Measurements from ENCODE around the gene TRAPPC2L.
A peak's percentile ranks its signal among the peaks of the same experiment; 100 is the strongest.

TRAPPC2L gene

GRCh38 chr16:88838566-88838965, 18.4 kb upstream of the TRAPPC2L start:
- no peak for TF ChIP-seq REST (IDR thresholded peaks at IDR 0.05; ENCODE audit: insufficient replicate concordance, low read depth)
- TF ChIP-seq CTCF (IDR thresholded peaks at IDR 0.05; ENCODE audit: insufficient read depth, low read length): no peak
- TF ChIP-seq SPI1 (IDR thresholded peaks at IDR 0.05; ENCODE audit: borderline replicate concordance, low read depth): no peak
- TF ChIP-seq GABPA (IDR thresholded peaks at IDR 0.05; ENCODE audit: low read depth): no peak
- TF ChIP-seq POLR2AphosphoS5 (IDR thresholded peaks at IDR 0.05; ENCODE audit: low read depth): no peak
- Histone ChIP-seq H3K4me3 (replicated peaks; ENCODE audit: insufficient read depth, low read length) (no peak overlapping the region), H3K27me3 (ENCODE audit: insufficient read depth, poor library complexity, severe bottlenecking) (no peaks in the 10 kb centered on the region), H3K27ac (replicated peaks) (peak overlapping the region; percentile 38; the same call in 1 of the 2 replicates)
- no peak for DNase-seq (ENCODE audit: low read depth in 1 of 2, low spot score in 1 of 2)

GRCh38 chr16:88839026-88839529, 17.8 kb upstream of the TRAPPC2L start:
- H3K27me3 ChIP-seq (ENCODE audit: insufficient read depth, poor library complexity, severe bottlenecking): no peaks in the 10 kb centered on the region
- H3K4me3 ChIP-seq (replicated peaks; ENCODE audit: insufficient read depth, low read length): peak overlapping the region; percentile 1; the same call in 1 of the 2 replicates
- H3K27ac ChIP-seq (replicated peaks): peak overlapping the region; percentile 97
- DNase-seq (ENCODE audit: low read depth in 1 of 2, low spot score in 1 of 2): peak; percentile 58 to 75
- peak; percentile 78 for TF ChIP-seq CTCF (IDR thresholded peaks at IDR 0.05; ENCODE audit: insufficient read depth, low read length)
- peak; percentile 46; the same call in 1 of the 2 replicates for TF ChIP-seq POLR2AphosphoS5 (IDR thresholded peaks at IDR 0.05; ENCODE audit: low read depth)
- no peak for TF ChIP-seq SPI1 (IDR thresholded peaks at IDR 0.05; ENCODE audit: borderline replicate concordance, low read depth)

- DNase-seq (ENCODE audit: low read depth in 1 of 2, low spot score in 1 of 2): peak; percentile 47 to 89
- Histone ChIP-seq H3K4me3 (replicated peaks; ENCODE audit: insufficient read depth, low read length) (peak overlapping the region; percentile 1; the same call in 1 of the 2 replicates), H3K27ac (replicated peaks) (peak overlapping the region; percentile 97), H3K27me3 (ENCODE audit: insufficient read depth, poor library complexity, severe bottlenecking) (no peaks in the 10 kb centered on the region)
- TF ChIP-seq CTCF (IDR thresholded peaks at IDR 0.05; ENCODE audit: insufficient read depth, low read length) (no peak), REST (IDR thresholded peaks at IDR 0.05; ENCODE audit: insufficient replicate concordance, low read depth) (no peak), POLR2AphosphoS5 (IDR thresholded peaks at IDR 0.05; ENCODE audit: low read depth) (peak; percentile 82), GABPA (IDR thresholded peaks at IDR 0.05; ENCODE audit: low read depth) (no peak), SPI1 (IDR thresholded peaks at IDR 0.05; ENCODE audit: borderline replicate concordance, low read depth) (no peak)
Observed at GRCh38 chr16:88839745-88840599, 17.0 kb upstream of the TRAPPC2L start.

Data from HL-60 (cell line).